Stimulated activated CD4-positive, alpha-beta T cell treated with anti-CD3 and anti-CD28 coated beads, Interleukin-4, amount 100 ng/mL, for 24 hours (primary cell): ENCODE data around the gene PCDHA1.

Experiments
- DNase-seq: peaks from one replicate; pipeline ENCODE4 v3.0.0-alpha.2; 2020

PCDHA1 gene

GRCh38 chr5:140926443-140927227, 140.7 kb downstream of the PCDHA1 start:
- DNase-seq: peak; percentile 9

GRCh38 chr5:140927228-140927573, 141.3 kb downstream of the PCDHA1 start:
- no peak for DNase-seq

GRCh38 chr5:140934964-140935606, 149.1 kb downstream of the PCDHA1 start:
- DNase-seq: no peak

DNA sequence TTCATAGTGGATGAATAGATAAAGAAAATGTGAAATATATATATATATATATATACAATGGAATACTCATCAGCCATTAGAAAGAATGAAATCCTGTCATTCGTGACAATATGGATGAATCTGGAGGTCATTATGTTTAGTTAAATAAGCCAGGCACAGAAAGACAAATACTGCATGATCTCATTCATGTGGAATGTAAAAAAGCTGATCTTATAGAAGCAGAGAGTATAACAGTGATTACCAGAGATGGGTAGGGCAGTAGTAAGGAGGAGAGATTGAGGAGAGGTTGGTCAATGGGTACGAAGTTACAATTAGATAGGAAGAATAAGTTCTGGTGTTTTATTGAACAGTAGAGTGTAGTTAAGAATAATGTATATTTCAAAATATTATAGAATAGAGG, 160.6 kb downstream of the PCDHA1 start:
- no peak for DNase-seq

GRCh38 chr5:140951636-140952035, 165.7 kb downstream of the PCDHA1 start:
- no peak for DNase-seq

DNA sequence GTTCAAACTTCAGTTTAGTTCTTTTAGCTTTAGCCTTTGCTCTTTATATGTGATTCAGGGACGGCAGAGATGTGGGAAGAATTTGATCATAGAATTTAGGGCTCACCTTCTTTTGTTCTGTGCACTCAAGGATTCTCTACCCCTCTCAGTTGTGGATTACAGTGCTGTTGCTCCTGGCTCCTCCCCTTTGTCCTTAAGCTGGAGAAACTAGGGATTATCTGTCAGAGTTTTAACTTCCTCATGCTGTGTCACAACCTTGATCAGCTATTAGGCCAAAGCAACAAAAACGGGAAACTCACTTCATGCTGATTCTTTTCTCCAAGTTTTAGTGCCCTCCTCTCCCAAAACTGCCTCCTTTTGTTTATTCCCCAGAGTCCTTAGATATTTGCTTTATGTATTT, 167.3 kb downstream of the PCDHA1 start:
- no peak for DNase-seq

GRCh38 chr5:140962190-140962589, 176.2 kb downstream of the PCDHA1 start:
- no peak for DNase-seq

- DNase-seq: no peak
These were observed 178.4 kb downstream of the PCDHA1 start for GRCh38 chr5:140964356-140964755.

DNA sequence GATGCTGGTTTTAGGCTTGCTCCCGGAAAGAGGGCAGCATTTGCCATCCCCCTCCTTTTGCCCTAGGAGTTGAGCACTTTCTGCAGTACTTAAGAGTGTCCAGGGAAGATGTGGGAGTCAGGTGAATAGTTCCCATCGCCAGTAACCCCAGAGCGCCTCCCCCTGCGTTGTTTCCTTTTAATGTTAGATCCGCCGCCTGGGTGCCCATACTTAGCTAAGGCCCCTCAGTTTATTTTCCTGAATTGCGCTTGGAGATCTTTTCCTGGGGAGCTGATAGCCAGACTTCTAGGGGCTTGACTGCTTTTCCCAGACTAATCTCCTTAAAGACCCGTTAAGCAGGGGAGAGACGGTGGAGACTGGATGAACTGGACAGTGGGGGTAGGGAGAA, 180.0 kb downstream of the PCDHA1 start:
- no peak for DNase-seq

- DNase-seq: no peak
These were observed 180.6 kb downstream of the PCDHA1 start, which contains the start of gene PCDHAC2 for GRCh38 chr5:140966293-140967225. Gene PCDHAC2, plus strand, starts transcription at chr5:140966476. Its CDS starts 291 bp downstream, at chr5:140966767.

DNA sequence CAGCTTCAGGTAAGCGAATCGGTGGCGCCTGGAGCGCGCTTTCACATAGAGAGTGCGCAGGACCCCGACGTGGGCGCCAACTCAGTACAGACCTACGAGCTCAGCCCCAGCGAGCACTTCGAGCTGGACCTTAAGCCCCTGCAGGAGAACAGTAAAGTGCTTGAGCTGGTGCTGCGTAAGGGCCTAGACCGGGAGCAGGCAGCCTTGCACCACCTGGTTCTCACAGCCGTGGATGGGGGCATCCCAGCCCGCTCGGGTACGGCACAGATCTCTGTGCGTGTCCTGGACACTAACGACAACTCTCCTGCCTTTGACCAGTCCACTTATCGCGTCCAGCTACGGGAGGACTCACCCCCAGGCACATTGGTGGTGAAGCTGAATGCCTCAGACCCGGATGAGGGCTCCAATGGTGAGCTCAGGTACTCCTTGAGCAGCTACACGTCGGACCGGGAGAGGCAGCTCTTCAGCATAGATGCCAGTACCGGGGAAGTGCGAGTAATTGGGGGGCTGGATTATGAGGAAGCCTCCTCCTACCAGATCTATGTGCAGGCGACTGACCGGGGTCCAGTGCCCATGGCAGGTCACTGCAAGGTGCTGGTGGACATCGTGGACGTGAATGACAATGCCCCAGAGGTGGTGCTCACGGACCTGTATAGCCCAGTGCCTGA, 181.4 kb downstream of the PCDHA1 start:
- no peak for DNase-seq

DNA sequence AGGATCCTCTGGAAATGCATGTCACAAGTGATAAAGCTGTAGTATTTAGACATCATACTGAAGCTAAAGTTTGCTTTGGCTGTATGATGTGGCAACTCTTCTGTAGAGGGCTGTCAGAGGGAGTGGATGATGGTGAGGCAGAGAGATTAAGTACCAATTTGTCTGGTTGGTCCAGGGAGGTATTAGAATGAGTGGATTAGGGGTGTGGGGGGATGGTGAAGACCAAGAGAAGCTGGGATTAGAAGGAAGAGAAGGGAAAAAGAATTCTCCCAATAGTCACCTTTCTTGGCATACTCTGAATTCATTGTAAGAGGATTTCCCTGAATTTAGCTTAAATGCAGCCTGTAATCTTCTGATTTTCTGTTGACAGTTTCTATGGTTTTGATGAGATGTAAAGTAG, 183.9 kb downstream of the PCDHA1 start:
- DNase-seq: no peak

GRCh38 chr5:140973550-140973949, 187.6 kb downstream of the PCDHA1 start:
- DNase-seq: no peak

GRCh38 chr5:140977003-140977402, 191.1 kb downstream of the PCDHA1 start:
- no peak for DNase-seq

GRCh38 chr5:140978260-140978659, 192.3 kb downstream of the PCDHA1 start:
- no peak for DNase-seq

DNA sequence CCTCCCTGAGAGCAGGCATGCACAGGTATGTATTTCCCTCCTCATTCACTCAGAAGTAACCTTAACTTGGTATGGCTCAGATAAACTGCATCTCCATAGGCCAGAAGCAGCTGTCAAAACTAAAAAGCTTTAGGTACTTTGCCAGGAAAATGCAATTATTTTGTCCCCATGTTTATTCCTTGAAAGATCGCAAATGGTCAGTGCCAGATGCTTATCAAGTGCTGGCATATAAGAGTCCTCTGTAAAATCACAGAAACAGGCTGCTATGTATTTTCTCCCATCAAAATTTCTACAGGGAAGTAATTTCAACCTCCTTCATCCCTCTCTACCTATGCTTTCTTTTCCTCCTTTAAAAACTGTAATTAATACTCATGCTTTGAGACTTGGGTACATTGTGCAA, 193.0 kb downstream of the PCDHA1 start:
- DNase-seq: no peak

- no peak for DNase-seq
These were observed 196.3 kb downstream of the PCDHA1 start for GRCh38 chr5:140982083-140982716.

GRCh38 chr5:140986117-140986521, 200.2 kb downstream of the PCDHA1 start:
- DNase-seq: no peak

DNA sequence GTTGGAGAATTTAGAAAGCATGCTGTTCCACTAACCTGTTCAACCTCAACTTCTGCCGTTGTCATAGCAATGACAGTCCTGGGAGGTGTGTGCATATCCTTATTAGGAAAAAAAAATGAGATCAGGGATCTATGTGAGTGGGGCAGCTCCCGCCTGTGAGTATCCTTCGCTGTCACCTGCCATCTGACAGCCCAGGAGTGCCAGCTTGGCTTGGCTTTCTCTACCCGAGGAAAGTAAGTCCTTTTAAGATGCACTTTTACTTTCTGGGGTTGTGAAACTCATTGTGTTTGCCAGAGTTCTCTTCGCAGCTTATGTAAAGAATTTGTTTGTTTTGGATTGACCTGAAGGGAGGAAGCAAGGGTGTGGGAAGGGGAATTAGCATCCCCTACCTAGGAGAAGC, 202.2 kb downstream of the PCDHA1 start:
- DNase-seq: no peak

- DNase-seq: no peak
These were observed 202.7 kb downstream of the PCDHA1 start for GRCh38 chr5:140988608-140989007.

- DNase-seq: no peak
These were observed 203.5 kb downstream of the PCDHA1 start for GRCh38 chr5:140989254-140990020.

- DNase-seq: no peak
These were observed 206.9 kb downstream of the PCDHA1 start for GRCh38 chr5:140992828-140993227.
